Fibroblast of pulmonary artery (primary cell): ENCODE measurements around the gene KLRK1.
"Not testable (repeated sequence)": the region's sequence is repeated elsewhere in the genome, so short reads cannot be mapped to it uniquely, and the experiment has no call there.

Experiments used
- DNase-seq: peaks from one replicate; pipeline ENCODE4 v3.0.0-alpha.2; 2010; ENCODE audit warnings: low read depth
- H3K4me3 ChIP-seq: replicated peaks from 2 replicates; pipeline ENCODE4 v1.5.1; 2011; ENCODE audit warnings: low read depth, mild to moderate bottlenecking, control low read depth, low read length, moderate library complexity
- TF ChIP-seq, protein P1 (sequence below): IDR thresholded peaks from 2 replicates; pipeline ENCODE4 v1.5.1; 2011; ENCODE audit warnings: mild to moderate bottlenecking, control low read depth, low read length, inconsistent platforms; ENCODE audit errors: missing control alignments

Gene KLRK1

GRCh38 chr12:10381928-10382628, 7.8 kb downstream of the KLRK1 start:
- TF ChIP-seq, protein P1, sequence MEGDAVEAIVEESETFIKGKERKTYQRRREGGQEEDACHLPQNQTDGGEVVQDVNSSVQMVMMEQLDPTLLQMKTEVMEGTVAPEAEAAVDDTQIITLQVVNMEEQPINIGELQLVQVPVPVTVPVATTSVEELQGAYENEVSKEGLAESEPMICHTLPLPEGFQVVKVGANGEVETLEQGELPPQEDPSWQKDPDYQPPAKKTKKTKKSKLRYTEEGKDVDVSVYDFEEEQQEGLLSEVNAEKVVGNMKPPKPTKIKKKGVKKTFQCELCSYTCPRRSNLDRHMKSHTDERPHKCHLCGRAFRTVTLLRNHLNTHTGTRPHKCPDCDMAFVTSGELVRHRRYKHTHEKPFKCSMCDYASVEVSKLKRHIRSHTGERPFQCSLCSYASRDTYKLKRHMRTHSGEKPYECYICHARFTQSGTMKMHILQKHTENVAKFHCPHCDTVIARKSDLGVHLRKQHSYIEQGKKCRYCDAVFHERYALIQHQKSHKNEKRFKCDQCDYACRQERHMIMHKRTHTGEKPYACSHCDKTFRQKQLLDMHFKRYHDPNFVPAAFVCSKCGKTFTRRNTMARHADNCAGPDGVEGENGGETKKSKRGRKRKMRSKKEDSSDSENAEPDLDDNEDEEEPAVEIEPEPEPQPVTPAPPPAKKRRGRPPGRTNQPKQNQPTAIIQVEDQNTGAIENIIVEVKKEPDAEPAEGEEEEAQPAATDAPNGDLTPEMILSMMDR = no peak
- no peak overlapping the region for H3K4me3 ChIP-seq
- no peak for DNase-seq

DNA sequence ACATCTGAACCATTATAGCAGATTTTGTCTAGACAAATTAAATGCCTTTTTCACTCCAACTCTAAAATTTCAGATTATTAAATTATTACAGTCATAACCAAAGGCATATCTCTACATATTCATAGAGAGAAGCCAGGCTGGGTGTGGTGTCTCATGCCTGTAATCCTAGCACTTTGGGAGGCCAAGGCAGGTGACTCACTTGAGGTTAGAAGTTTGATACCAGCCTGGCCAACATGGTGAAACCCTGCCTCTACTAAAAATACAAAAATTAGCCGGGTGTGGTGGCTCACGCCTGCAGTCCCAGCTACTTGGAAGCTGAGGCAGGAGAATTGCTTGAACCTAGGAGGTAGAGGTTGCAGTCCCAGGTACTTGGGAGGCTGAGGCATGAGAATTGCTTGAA, 11.1 kb downstream of the KLRK1 start:
- not testable (repeated sequence) for H3K4me3 ChIP-seq, DNase-seq

- TF ChIP-seq, protein P1 = no peak
- no peak for DNase-seq
- no peak overlapping the region for H3K4me3 ChIP-seq
Observed at GRCh38 chr12:10374624-10375018, 15.2 kb downstream of the KLRK1 start.

DNA sequence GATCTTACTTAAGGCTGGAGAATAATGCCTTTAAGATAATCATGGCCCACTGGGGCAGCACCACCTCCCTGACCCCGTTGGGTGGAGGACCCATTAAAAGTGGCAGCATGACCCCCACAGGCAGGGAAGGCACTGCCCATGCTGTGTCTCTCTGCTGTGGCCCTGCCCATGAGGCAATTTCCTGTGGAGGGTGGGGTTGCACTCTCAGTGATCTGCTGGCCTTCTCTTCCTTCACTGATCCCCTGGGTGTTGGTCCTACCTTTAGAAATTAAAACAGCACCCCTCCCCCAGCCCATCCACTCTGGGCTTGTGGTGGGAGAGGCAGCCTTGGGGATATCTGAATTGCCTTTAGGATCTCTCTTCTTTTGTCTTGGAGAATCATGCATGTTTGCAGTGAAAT, 17.3 kb downstream of the KLRK1 start:
- TF ChIP-seq, protein P1 = no peak
- no peak overlapping the region for H3K4me3 ChIP-seq
- no peak for DNase-seq

- not testable (repeated sequence) for H3K4me3 ChIP-seq, DNase-seq
Observed at GRCh38 chr12:10371893-10372535, 17.8 kb downstream of the KLRK1 start.

GRCh38 chr12:10369557-10370415, 20.1 kb downstream of the KLRK1 start:
- no peak overlapping the region for H3K4me3 ChIP-seq
- DNase-seq = no peak
- TF ChIP-seq, protein P1 = no peak

GRCh38 chr12:10368206-10369171, 21.4 kb downstream of the KLRK1 start:
- H3K4me3 ChIP-seq = no peak overlapping the region
- no peak for DNase-seq
- TF ChIP-seq, protein P1 = no peak

DNA sequence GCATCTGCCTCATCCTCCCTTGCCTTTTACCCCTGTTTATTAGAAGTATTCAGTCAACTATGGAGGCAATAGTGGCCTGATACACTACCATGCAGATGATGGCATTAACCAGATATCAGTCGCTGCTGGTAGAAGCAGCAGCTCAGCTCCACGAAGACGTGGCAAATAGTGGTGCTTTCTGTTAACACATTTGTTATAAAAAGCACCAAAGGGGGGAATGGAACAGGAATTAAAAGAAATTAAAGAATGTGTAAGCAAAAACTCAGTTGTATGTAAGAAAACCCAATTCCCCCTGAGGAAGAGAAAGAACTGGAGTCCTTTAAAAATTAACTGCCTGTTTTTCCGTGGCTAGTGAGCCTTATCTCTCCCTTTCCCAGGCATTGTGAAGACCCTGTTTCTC, 22.1 kb downstream of the KLRK1 start:
- DNase-seq, H3K4me3 ChIP-seq: not testable (repeated sequence)
